OCI-LY7 (cell line): ENCODE results near the gene IDUA. TPM values are rescaled to one million over a fixed set of nuclear protein-coding genes. Genes with fewer than 3 reads are reported as not detected.
A peak's percentile ranks its signal among the peaks of the same experiment; 100 is the strongest.

Experiments used
- BruUV-seq: library from RNA; stranded (reverse); fragments of 400-500 nt; replicated peaks from 2 replicates; lab custom pipeline; 2021; lab: Mats Ljungman, UMichigan
- CTCF ChIA-PET: fragments of 300-600 bp; sonication (Branson Sonifier 250); formaldehyde crosslinking; loops from one replicate; lab custom pipeline; 2022; ENCODE audit warnings: antibody characterized with exemption; ENCODE audit not compliant: unreplicated experiment; lab: Charles Lee
- POLR2A ChIA-PET: fragments of 300-600 bp; sonication (Branson Sonifier 250); formaldehyde crosslinking; loops from one replicate; lab custom pipeline; 2022; ENCODE audit warnings: antibody characterized with exemption; lab: Charles Lee
- DNase-seq: peaks from one replicate; pipeline ENCODE4 v3.0.0-alpha.2; 2015; ENCODE audit warnings: low spot score
- H2AFZ ChIP-seq: fragments of 200-600 bp; sonication (generic), shearing (Covaris generic); 2 replicates; pipeline ENCODE4 v1.6.1; 2014; ENCODE audit warnings: mild to moderate bottlenecking, antibody characterized with exemption, low read length, moderate library complexity
- H3K27ac ChIP-seq: fragments of 200-600 bp; sonication (generic); 2 replicates; pipeline ENCODE4 v1.5.1; 2014; ENCODE audit warnings: mixed run types, low read depth, mild to moderate bottlenecking, moderate library complexity, low read length, inconsistent platforms; ENCODE audit not compliant: poor library complexity, severe bottlenecking
- H3K36me3 ChIP-seq: fragments of 200-600 bp; sonication (generic); 2 replicates; pipeline ENCODE4 v1.6.1; 2014; ENCODE audit warnings: mild to moderate bottlenecking, antibody characterized with exemption, low read length, moderate library complexity, mixed read lengths; ENCODE audit not compliant: insufficient read depth
- H3K4me1 ChIP-seq: fragments of 200-600 bp; sonication (generic); 2 replicates; pipeline ENCODE4 v1.5.1; 2014; ENCODE audit warnings: mild to moderate bottlenecking, low read length; ENCODE audit not compliant: insufficient read depth, poor library complexity, severe bottlenecking
- H3K4me2 ChIP-seq: fragments of 200-600 bp; sonication (generic); 2 replicates; pipeline ENCODE4 v1.6.1; 2014; ENCODE audit warnings: mild to moderate bottlenecking, low read length
- H3K4me3 ChIP-seq: fragments of 200-600 bp; sonication (generic); 2 replicates; pipeline ENCODE4 v1.5.1; 2014; ENCODE audit warnings: mild to moderate bottlenecking, low read depth, low read length; ENCODE audit not compliant: poor library complexity, severe bottlenecking
- H3K79me2 ChIP-seq: fragments of 200-600 bp; sonication (generic); 2 replicates; pipeline ENCODE4 v1.6.1; 2016; ENCODE audit warnings: low read depth, mild to moderate bottlenecking, low read length, moderate library complexity, mixed read lengths; ENCODE audit not compliant: insufficient read depth
- H3K9me2 ChIP-seq: fragments of 200-600 bp; sonication (generic); 2 replicates; pipeline ENCODE4 v1.6.1; 2016; ENCODE audit warnings: mild to moderate bottlenecking, low read length, mixed read lengths; ENCODE audit not compliant: insufficient read depth
- H3K9me3 ChIP-seq: fragments of 200-600 bp; sonication (generic); 2 replicates; pipeline ENCODE4 v1.6.1; 2014; ENCODE audit warnings: mild to moderate bottlenecking, mixed run types, low read length, mixed read lengths
- H4K20me1 ChIP-seq: fragments of 200-600 bp; sonication (generic); 2 replicates; pipeline ENCODE4 v1.6.1; 2014; ENCODE audit warnings: mild to moderate bottlenecking, antibody characterized with exemption, low read length, moderate library complexity, mixed read lengths; ENCODE audit not compliant: insufficient read depth
- CTCF ChIP-seq: fragments of 200-600 bp; sonication (generic); conservative IDR thresholded peaks from 2 replicates; pipeline ENCODE4 v1.5.1; 2014; ENCODE audit warnings: mild to moderate bottlenecking, antibody characterized with exemption, low read length, moderate library complexity, mixed read lengths
- EZH2phosphoT487 ChIP-seq: fragments of 200-600 bp; sonication (generic); IDR thresholded peaks from 2 replicates; pipeline ENCODE4 v1.6.1; 2018; ENCODE audit warnings: low read depth, borderline replicate concordance, mild to moderate bottlenecking, mixed run types, antibody characterized with exemption, low read length, moderate library complexity, mixed read lengths
- intact Hi-C: fragments of 100-400 bp; cut with micrococcal nuclease; formaldehyde crosslinking; loops from one replicate; pipeline ENCODE4 v1.10.0; 2022; ENCODE audit not compliant: unreplicated experiment
- total RNA-seq, 2 experiments: library from RNA; depleted of rRNA in 1 of 2; stranded (reverse); fragments of >200 nt in 1 of 2; shearing (Covaris generic) in 1 of 2; gene quantifications; 2 replicates each; pipeline ENCODE4 v1.2.3, GENCODE V29; 2014 to 2022

Gene IDUA
- total RNA-seq, 2 experiments from 2014 or later: 12.3 to 15.7 TPM

GRCh38 chr4:962231-963208 is 24.3 kb upstream of the IDUA start:
- Histone ChIP-seq H3K4me2 (no peak overlapping the region), H3K36me3 (no peaks in the 10 kb centered on the region), H2AFZ (no peak overlapping the region), H4K20me1 (no peaks in the 10 kb centered on the region), H3K9me2 (no peaks in the 10 kb centered on the region), H3K9me3 (no peaks in the 10 kb centered on the region), H3K27ac (no peak overlapping the region), H3K4me1 (no peaks in the 10 kb centered on the region), H3K4me3 (no peak overlapping the region), H3K79me2 (no peaks in the 10 kb centered on the region)
- BruUV-seq: no TSS peak
- CTCF ChIA-PET: no interaction called here
- TF ChIP-seq CTCF (no peak), EZH2phosphoT487 (no peak)
- intact Hi-C loops: no loop called here
- POLR2A ChIA-PET: no interaction called here
- DNase-seq: peak; percentile 11

- Histone ChIP-seq H3K4me3 (no peak overlapping the region), H3K9me3 (no peaks in the 10 kb centered on the region), H3K4me1 (no peaks in the 10 kb centered on the region), H3K4me2 (no peak overlapping the region), H3K79me2 (no peaks in the 10 kb centered on the region), H3K27ac (no peak overlapping the region), H3K9me2 (no peaks in the 10 kb centered on the region), H3K36me3 (no peaks in the 10 kb centered on the region), H4K20me1 (no peaks in the 10 kb centered on the region), H2AFZ (no peak overlapping the region)
- intact Hi-C loops: no loop called here
- no TSS peak for BruUV-seq
- POLR2A ChIA-PET: no interaction called here
- DNase-seq: no peak
- CTCF ChIA-PET: no interaction called here
- TF ChIP-seq CTCF (no peak), EZH2phosphoT487 (no peak)
Measured at GRCh38 chr4:963276-964225, 23.3 kb upstream of the IDUA start.
